Transverse colon (tissue), 4 donors: ENCODE data around the gene BAX.

Source experiments
- EP300 ChIP-seq: sonication (generic); formaldehyde crosslinking; IDR thresholded peaks from one replicate; pipeline ENCODE4 v1.6.1; 2017; ENCODE audit warnings: antibody characterized with exemption, low read depth
- POLR2A ChIP-seq: fragments of 450-650 bp; IDR thresholded peaks from one replicate; pipeline ENCODE4 v1.6.1; 2016; ENCODE audit warnings: antibody characterized with exemption, mild to moderate bottlenecking, moderate library complexity
- POLR2AphosphoS5 ChIP-seq, 3 donors: sonication (generic); formaldehyde crosslinking; IDR thresholded peaks; one replicate each; pipeline ENCODE4 v1.6.1; 2016; ENCODE audit warnings: antibody characterized with exemption in 3 of 3
- TF ChIP-seq, protein P1 (sequence below), 5 experiments: fragments of 200-600 bp in 3 of 5; fragments of 450-650 bp in 2 of 5; sonication (generic) in 3 of 5; IDR thresholded peaks; 1 replicate in 2 of 5; 2 replicates in 3 of 5; pipeline ENCODE4 v1.5.1; 2016 to 2017; ENCODE audit warnings: antibody characterized with exemption in 5 of 5, inconsistent platforms in 3 of 5, mild to moderate bottlenecking in 2 of 5, moderate library complexity in 1 of 5

- TF ChIP-seq, protein P1, sequence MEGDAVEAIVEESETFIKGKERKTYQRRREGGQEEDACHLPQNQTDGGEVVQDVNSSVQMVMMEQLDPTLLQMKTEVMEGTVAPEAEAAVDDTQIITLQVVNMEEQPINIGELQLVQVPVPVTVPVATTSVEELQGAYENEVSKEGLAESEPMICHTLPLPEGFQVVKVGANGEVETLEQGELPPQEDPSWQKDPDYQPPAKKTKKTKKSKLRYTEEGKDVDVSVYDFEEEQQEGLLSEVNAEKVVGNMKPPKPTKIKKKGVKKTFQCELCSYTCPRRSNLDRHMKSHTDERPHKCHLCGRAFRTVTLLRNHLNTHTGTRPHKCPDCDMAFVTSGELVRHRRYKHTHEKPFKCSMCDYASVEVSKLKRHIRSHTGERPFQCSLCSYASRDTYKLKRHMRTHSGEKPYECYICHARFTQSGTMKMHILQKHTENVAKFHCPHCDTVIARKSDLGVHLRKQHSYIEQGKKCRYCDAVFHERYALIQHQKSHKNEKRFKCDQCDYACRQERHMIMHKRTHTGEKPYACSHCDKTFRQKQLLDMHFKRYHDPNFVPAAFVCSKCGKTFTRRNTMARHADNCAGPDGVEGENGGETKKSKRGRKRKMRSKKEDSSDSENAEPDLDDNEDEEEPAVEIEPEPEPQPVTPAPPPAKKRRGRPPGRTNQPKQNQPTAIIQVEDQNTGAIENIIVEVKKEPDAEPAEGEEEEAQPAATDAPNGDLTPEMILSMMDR (IDR thresholded peaks at IDR 0.05), result no peak
- TF ChIP-seq POLR2A (peak; percentile 4), EP300 (no peak), POLR2AphosphoS5 (IDR thresholded peaks at IDR 0.05) (peak in 2 of 3 donors; percentile 6 to 7)
These were observed 12.1 kb downstream of the BAX start for GRCh38 chr19:48966541-48967345.
